ENCODE results near the gene TUBA8. TPM values are rescaled to one million over a fixed set of nuclear protein-coding genes. Genes with fewer than 3 reads are reported as not detected.
A peak's percentile ranks its signal among the peaks of the same experiment; 100 is the strongest.

TUBA8 gene
- polyA plus RNA-seq, 3 donors = 0.18 to 2.1 (median 0.27) TPM

GRCh38 chr22:18144105-18144504, 33.5 kb downstream of the TUBA8 start:
- intact Hi-C loops (cut with micrococcal nuclease) = no loop called here
- no peaks in the 10 kb centered on the region for H3K27me3 ChIP-seq (ENCODE audit: control insufficient read depth in 2 of 2, insufficient read depth in 2 of 2, low read length in 2 of 2)
- H3K4me2 ChIP-seq (replicated peaks; ENCODE audit: extremely low read depth, low read length, poor library complexity, severe bottlenecking) = no peak overlapping the region
- H3K4me1 ChIP-seq (ENCODE audit: control insufficient read depth in 1 of 2, insufficient read depth in 2 of 2, low read length in 2 of 2) = peaks cover 13 to 20% of the 10 kb centered on the region in 2 donors
- H3K36me3 ChIP-seq (replicated peaks in 1 of 2; ENCODE audit: control insufficient read depth in 1 of 2, insufficient read depth in 2 of 2, low read length in 2 of 2) = no peaks in the 10 kb centered on the region
- no peaks in the 10 kb centered on the region for H4K20me1 ChIP-seq (ENCODE audit: insufficient read depth, low read length)
- H3K9me3 ChIP-seq (replicated peaks in 1 of 2; ENCODE audit: control insufficient read depth in 1 of 2, insufficient read depth in 1 of 2, low read length in 2 of 2) = peaks cover 6 to 11% of the 10 kb centered on the region in 2 donors
- H3K4me3 ChIP-seq (replicated peaks in 1 of 3; ENCODE audit: low read depth in 2 of 3, low read length in 3 of 3) = no peak overlapping the region
- Mint-ChIP-seq H3K27ac (no peak overlapping the region), H3K9me3 (peaks cover 0 to 13% (median 8%) of the 10 kb centered on the region in 7 donors), H3K36me3 (peaks cover 0 to 4% of the 10 kb centered on the region in 2 donors), H3K4me3 (no peak overlapping the region), H3K4me1 (peaks cover 18% of the 10 kb centered on the region), H3K27me3 (ENCODE audit: low read depth in 3 of 3) (peaks cover 5 to 10% (median 9%) of the 10 kb centered on the region in 3 donors)
- DNase-seq = no peak
- no peaks in the 10 kb centered on the region for H3K79me2 ChIP-seq (ENCODE audit: insufficient read depth, low read length)
- no peak overlapping the region for H3K9ac ChIP-seq (ENCODE audit: insufficient read depth, low read length, poor library complexity, severe bottlenecking)
- no peak for TF ChIP-seq CTCF (IDR thresholded peaks at IDR 0.05)
- no peak overlapping the region for H2AFZ ChIP-seq (ENCODE audit: insufficient read depth, low read depth, low read length, poor library complexity, severe bottlenecking)
- no peak overlapping the region for H3K27ac ChIP-seq (ENCODE audit: low read depth in 1 of 2, low read length in 2 of 2)

- peaks cover 0 to 4% of the 10 kb centered on the region in 2 donors for H3K36me3 Mint-ChIP-seq
- H3K4me3 Mint-ChIP-seq = no peak overlapping the region
- Histone ChIP-seq H3K79me2 (ENCODE audit: insufficient read depth, low read length) (no peaks in the 10 kb centered on the region), H4K20me1 (ENCODE audit: insufficient read depth, low read length) (no peaks in the 10 kb centered on the region), H3K27me3 (ENCODE audit: control insufficient read depth in 2 of 2, insufficient read depth in 2 of 2, low read length in 2 of 2) (no peaks in the 10 kb centered on the region), H3K36me3 (replicated peaks in 1 of 2; ENCODE audit: control insufficient read depth in 1 of 2, insufficient read depth in 2 of 2, low read length in 2 of 2) (no peaks in the 10 kb centered on the region), H2AFZ (ENCODE audit: insufficient read depth, low read depth, low read length, poor library complexity, severe bottlenecking) (no peak overlapping the region), H3K4me2 (replicated peaks; ENCODE audit: extremely low read depth, low read length, poor library complexity, severe bottlenecking) (no peak overlapping the region), H3K9ac (ENCODE audit: insufficient read depth, low read length, poor library complexity, severe bottlenecking) (no peak overlapping the region), H3K9me3 (replicated peaks in 1 of 2; ENCODE audit: control insufficient read depth in 1 of 2, insufficient read depth in 1 of 2, low read length in 2 of 2) (peaks cover 6 to 8% of the 10 kb centered on the region in 2 donors), H3K4me1 (ENCODE audit: control insufficient read depth in 1 of 2, insufficient read depth in 2 of 2, low read length in 2 of 2) (peaks cover 16 to 36% of the 10 kb centered on the region in 2 donors), H3K27ac (ENCODE audit: low read depth in 1 of 2, low read length in 2 of 2) (no peak overlapping the region), H3K4me3 (replicated peaks in 1 of 3; ENCODE audit: low read depth in 2 of 3, low read length in 3 of 3) (no peak overlapping the region)
- H3K27me3 Mint-ChIP-seq (ENCODE audit: low read depth in 3 of 3) = peaks cover 6 to 8% (median 6%) of the 10 kb centered on the region in 3 donors
- no peak for DNase-seq
- peaks cover 30% of the 10 kb centered on the region for H3K4me1 Mint-ChIP-seq
- intact Hi-C loops (cut with micrococcal nuclease) = no loop called here
- 90% methylated on average over 17 of the region's 23 CpGs for WGBS (ENCODE audit: insufficient coverage)
- peak overlapping the region in 2 of 7 donors; percentile 37 to 59 for H3K27ac Mint-ChIP-seq
- H3K9me3 Mint-ChIP-seq = peaks cover 0 to 9% (median 6%) of the 10 kb centered on the region in 7 donors
- no peak for TF ChIP-seq CTCF (IDR thresholded peaks at IDR 0.05)
These were observed 35.2 kb downstream of the TUBA8 start for GRCh38 chr22:18145676-18146388.
